Left ventricle myocardium inferior (tissue), 1 donor: ENCODE measurements around the gene TMEM242. TPM values are rescaled to one million over a fixed set of nuclear protein-coding genes. Genes with fewer than 3 reads are reported as not detected.
"Not testable (repeated sequence)": the region's sequence is repeated elsewhere in the genome, so short reads cannot be mapped to it uniquely, and the experiment has no call there.

Experiments
- DNase-seq: peaks from one replicate; pipeline ENCODE4 v3.0.0-alpha.2; 2020
- H3K27ac ChIP-seq: fragments of 200-600 bp; replicated peaks from 2 replicates; pipeline ENCODE4 v1.8.0; 2021
- H3K27me3 ChIP-seq: fragments of 200-600 bp; 2 replicates; pipeline ENCODE4 v1.8.0; 2021; ENCODE audit warnings: low read depth
- H3K36me3 ChIP-seq: fragments of 200-600 bp; 2 replicates; pipeline ENCODE4 v1.8.0; 2021
- H3K4me1 ChIP-seq: fragments of 200-600 bp; 2 replicates; pipeline ENCODE4 v1.8.0; 2021
- H3K4me3 ChIP-seq: fragments of 200-600 bp; 2 replicates; pipeline ENCODE4 v1.8.0; 2021; ENCODE audit warnings: mild to moderate bottlenecking, moderate library complexity
- H3K9me3 ChIP-seq: fragments of 200-600 bp; replicated peaks from 2 replicates; pipeline ENCODE4 v1.8.0; 2021
- CTCF ChIP-seq: fragments of 200-600 bp; IDR thresholded peaks from 2 replicates; pipeline ENCODE4 v1.8.0; 2021; ENCODE audit warnings: antibody characterized with exemption, mild to moderate bottlenecking, borderline replicate concordance
- intact Hi-C: fragments of 100-400 bp; cut with micrococcal nuclease; formaldehyde crosslinking; loops from one replicate; pipeline ENCODE4 v1.11.0; 2022
- total RNA-seq: library from RNA; stranded (reverse); fragmentation: NEBNext Ultra II Directional; extraction: Animal tissue kit (Norgen Biotek cat#: 25700); gene quantifications from one replicate; pipeline ENCODE4 v1.2.1, GENCODE V29; 2021
- donor health status: DM: no; HTN: yes; CAD: no; lungs with severe emphysema.

Gene TMEM242
- total RNA-seq, 1 donor from 2014 or later, result 19.8 TPM

- no peaks in the 10 kb centered on the region for H3K36me3 ChIP-seq
- no peak for DNase-seq
- TF ChIP-seq CTCF, result no peak
- no peak overlapping the region for H3K27ac ChIP-seq
- H3K27me3 ChIP-seq, result no peaks in the 10 kb centered on the region
- H3K4me1 ChIP-seq, result no peaks in the 10 kb centered on the region
- H3K9me3 ChIP-seq, result no peaks in the 10 kb centered on the region
- H3K4me3 ChIP-seq, result no peak overlapping the region
- intact Hi-C loops, result no loop called here
Measured at GRCh38 chr6:157337751-157338150, 14.4 kb upstream of the TMEM242 start.

GRCh38 chr6:157337276-157337675 is 14.0 kb upstream of the TMEM242 start:
- H3K36me3 ChIP-seq, DNase-seq, H3K4me3 ChIP-seq, H3K9me3 ChIP-seq, H3K27me3 ChIP-seq, intact Hi-C loops, H3K4me1 ChIP-seq, H3K27ac ChIP-seq: not testable (repeated sequence)

GRCh38 chr6:157335829-157336228 is 12.5 kb upstream of the TMEM242 start:
- peak overlapping the region; percentile 50 for H3K27ac ChIP-seq
- no peaks in the 10 kb centered on the region for H3K9me3 ChIP-seq
- no peak overlapping the region for H3K4me3 ChIP-seq
- no peaks in the 10 kb centered on the region for H3K36me3 ChIP-seq
- no peak for DNase-seq
- TF ChIP-seq CTCF, result no peak
- H3K27me3 ChIP-seq, result no peaks in the 10 kb centered on the region
- peaks cover 6% of the 10 kb centered on the region for H3K4me1 ChIP-seq
- intact Hi-C loops, result no loop called here

- Histone ChIP-seq H3K27me3 (no peaks in the 10 kb centered on the region), H3K9me3 (no peaks in the 10 kb centered on the region), H3K4me3 (no peak overlapping the region), H3K27ac (no peak overlapping the region), H3K4me1 (peaks cover 24% of the 10 kb centered on the region), H3K36me3 (no peaks in the 10 kb centered on the region)
- DNase-seq, result no peak
- intact Hi-C loops, result no loop called here
- TF ChIP-seq CTCF, result no peak
Measured at GRCh38 chr6:157333956-157334355, 10.6 kb upstream of the TMEM242 start.

- TF ChIP-seq CTCF, result no peak
- no peak overlapping the region for H3K27ac ChIP-seq
- no peaks in the 10 kb centered on the region for H3K27me3 ChIP-seq
- no peaks in the 10 kb centered on the region for H3K36me3 ChIP-seq
- H3K4me3 ChIP-seq, result no peak overlapping the region
- H3K4me1 ChIP-seq, result peaks cover 29% of the 10 kb centered on the region
- DNase-seq, result no peak
- intact Hi-C loops, result no loop called here
- H3K9me3 ChIP-seq, result no peaks in the 10 kb centered on the region
Measured at GRCh38 chr6:157333537-157333936, 10.2 kb upstream of the TMEM242 start.

- Histone ChIP-seq H3K27ac (no peak overlapping the region), H3K36me3 (no peaks in the 10 kb centered on the region), H3K4me1 (peaks cover 36% of the 10 kb centered on the region), H3K9me3 (no peaks in the 10 kb centered on the region), H3K4me3 (no peak overlapping the region), H3K27me3 (no peaks in the 10 kb centered on the region)
- no peak for TF ChIP-seq CTCF
- no peak for DNase-seq
- intact Hi-C loops, result no loop called here
Measured at GRCh38 chr6:157332813-157333212, 9.5 kb upstream of the TMEM242 start.
